SK-N-MC (cell line): Measurements from ENCODE around the gene NDUFS6.
A peak's percentile ranks its signal among the peaks of the same experiment; 100 is the strongest.

Experiments
- DNase-seq: peaks from one replicate; pipeline ENCODE4 v3.0.0-alpha.2; 2011; ENCODE audit warnings: low read depth, low spot score
- H3K27ac ChIP-seq: fragments of 200-600 bp; sonication (generic); 2 replicates; pipeline ENCODE4 v1.5.1; 2016; ENCODE audit warnings: mixed run types
- H3K36me3 ChIP-seq: fragments of 200-600 bp; sonication (generic); 2 replicates; pipeline ENCODE4 v1.6.1; 2017; ENCODE audit warnings: antibody characterized with exemption, low read length, mixed read lengths; ENCODE audit not compliant: insufficient read depth
- H3K4me3 ChIP-seq: fragments of 200-600 bp; sonication (generic); 2 replicates; pipeline ENCODE4 v1.5.1; 2016
- H3K9ac ChIP-seq: fragments of 200-600 bp; sonication (generic); 2 replicates; pipeline ENCODE4 v1.8.0; 2017; ENCODE audit warnings: mixed run types, mixed read lengths; ENCODE audit not compliant: insufficient read length
- H3K9me3 ChIP-seq: fragments of 200-600 bp; sonication (generic); 2 replicates; pipeline ENCODE4 v1.6.1; 2017; ENCODE audit warnings: low read depth, mild to moderate bottlenecking, antibody characterized with exemption, low read length, moderate library complexity, mixed read lengths
- EZH2 ChIP-seq: fragments of 200-600 bp; sonication (generic); IDR thresholded peaks from one replicate; pipeline ENCODE4 v1.6.1; 2017; ENCODE audit warnings: antibody characterized with exemption
- FOXP2 ChIP-seq: optimal IDR thresholded peaks from 2 replicates; pipeline ENCODE3; 2011; ENCODE audit warnings: mild to moderate bottlenecking, moderate library complexity; ENCODE audit not compliant: insufficient read depth; ENCODE audit errors: extremely low read length, control extremely low read depth
- POLR2AphosphoS5 ChIP-seq: IDR thresholded peaks from 2 replicates; pipeline ENCODE4 v1.6.1; 2012; ENCODE audit warnings: mild to moderate bottlenecking, low read depth, low read length, borderline replicate concordance

NDUFS6 gene

GRCh38 chr5:1801222-1801966 is at the start of gene NDUFS6:
TSS of gene NDUFS6 (plus strand) at chr5:1801407. CDS start at chr5:1801418, 11 bp downstream.
- H3K9me3 ChIP-seq: no peaks in the 10 kb centered on the region
- H3K36me3 ChIP-seq: peaks cover 58% of the 10 kb centered on the region
- peak within 1 kb of the TSS; percentile 72 for H3K27ac ChIP-seq
- peak within 1 kb of the TSS; percentile 88 for H3K9ac ChIP-seq
- TF ChIP-seq FOXP2: no peak
- peak; percentile 90 for TF ChIP-seq POLR2AphosphoS5
- peak within 1 kb of the TSS; percentile 93 for H3K4me3 ChIP-seq
- DNase-seq: no peak

- TF ChIP-seq FOXP2 (no peak), EZH2 (no peak), POLR2AphosphoS5 (no peak)
- no peak overlapping the region for H3K9ac ChIP-seq
- DNase-seq: no peak
- no peaks in the 10 kb centered on the region for H3K9me3 ChIP-seq
- H3K4me3 ChIP-seq: no peak overlapping the region
- H3K36me3 ChIP-seq: no peaks in the 10 kb centered on the region
- H3K27ac ChIP-seq: no peak overlapping the region
Measured at GRCh38 chr5:1751864-1752822, 49.1 kb upstream of the NDUFS6 start.

GRCh38 chr5:1752881-1753280 is 48.3 kb upstream of the NDUFS6 start:
- TF ChIP-seq POLR2AphosphoS5: no peak
- TF ChIP-seq EZH2: no peak
- TF ChIP-seq FOXP2: no peak
- no peaks in the 10 kb centered on the region for H3K9me3 ChIP-seq
- H3K27ac ChIP-seq: no peak overlapping the region
- no peak overlapping the region for H3K9ac ChIP-seq
- no peak overlapping the region for H3K4me3 ChIP-seq
- DNase-seq: no peak
- no peaks in the 10 kb centered on the region for H3K36me3 ChIP-seq

DNA sequence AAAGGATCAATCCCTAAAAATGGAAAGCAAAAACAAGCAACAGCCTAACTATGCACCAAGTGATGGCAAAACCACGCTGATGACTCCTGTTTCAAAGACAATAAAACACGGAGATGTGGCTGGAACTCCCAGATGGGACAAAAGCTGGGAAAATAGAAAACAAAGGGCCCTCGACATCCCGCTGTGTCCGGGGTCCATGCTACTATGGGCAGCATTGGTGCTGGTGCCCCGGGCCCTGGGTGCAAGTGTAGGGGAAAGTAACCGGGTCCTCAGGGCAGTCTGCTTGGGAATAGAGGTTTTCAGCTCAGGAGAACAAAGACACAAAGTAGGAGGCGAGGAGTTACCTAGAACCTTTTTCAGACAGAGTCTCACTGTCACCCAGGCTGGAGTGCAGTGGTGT is 47.7 kb upstream of the NDUFS6 start:
- Histone ChIP-seq H3K9me3 (no peaks in the 10 kb centered on the region), H3K27ac (no peak overlapping the region), H3K36me3 (no peaks in the 10 kb centered on the region), H3K4me3 (no peak overlapping the region), H3K9ac (no peak overlapping the region)
- no peak for DNase-seq
- TF ChIP-seq FOXP2: no peak

GRCh38 chr5:1754531-1755220 is 46.5 kb upstream of the NDUFS6 start:
- H3K4me3 ChIP-seq: no peak overlapping the region
- TF ChIP-seq POLR2AphosphoS5 (no peak), EZH2 (no peak), FOXP2 (no peak)
- no peak overlapping the region for H3K27ac ChIP-seq
- no peak overlapping the region for H3K9ac ChIP-seq
- no peaks in the 10 kb centered on the region for H3K36me3 ChIP-seq
- no peak for DNase-seq
- no peaks in the 10 kb centered on the region for H3K9me3 ChIP-seq

DNA sequence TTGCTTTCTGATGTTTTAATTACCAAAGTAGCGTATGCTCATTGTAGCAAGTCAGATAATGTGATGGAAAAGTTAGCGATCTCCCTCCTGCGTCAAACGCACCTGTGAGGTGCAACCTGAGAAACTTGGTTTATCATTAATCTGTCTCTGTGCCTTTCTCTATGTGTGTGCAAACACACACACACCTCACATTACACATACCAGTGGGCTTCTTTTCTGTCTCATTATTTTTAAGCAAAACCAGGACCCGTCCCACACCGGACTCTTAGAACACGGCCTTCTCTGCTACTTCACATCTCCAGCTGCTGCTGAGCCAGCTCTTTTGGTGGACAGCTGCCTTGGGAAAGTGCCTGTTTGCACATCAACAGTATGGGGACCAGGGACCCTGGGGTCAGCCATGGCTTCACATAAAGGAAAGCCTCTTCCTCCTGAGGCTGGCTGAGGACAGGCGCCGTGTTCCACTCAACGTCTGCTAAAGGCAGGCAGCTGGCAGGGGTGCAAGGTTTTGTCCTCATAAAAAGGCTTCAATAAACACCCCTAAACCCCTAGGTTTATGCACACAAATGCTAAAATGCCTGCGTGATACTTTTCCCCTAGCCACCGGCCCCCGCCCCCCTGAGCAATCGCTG is 45.8 kb upstream of the NDUFS6 start:
- no peak overlapping the region for H3K27ac ChIP-seq
- TF ChIP-seq POLR2AphosphoS5 (no peak), FOXP2 (no peak), EZH2 (no peak)

GRCh38 chr5:1756481-1756880 is 44.7 kb upstream of the NDUFS6 start:
- no peak overlapping the region for H3K27ac ChIP-seq
- no peaks in the 10 kb centered on the region for H3K36me3 ChIP-seq
- no peak for DNase-seq
- TF ChIP-seq POLR2AphosphoS5 (no peak), EZH2 (no peak), FOXP2 (no peak)
- no peaks in the 10 kb centered on the region for H3K9me3 ChIP-seq
- no peak overlapping the region for H3K4me3 ChIP-seq
- H3K9ac ChIP-seq: no peak overlapping the region

More for the DNA sequence above, 45.8 kb upstream of the NDUFS6 start:
- H3K9ac ChIP-seq: no peak overlapping the region
- H3K9me3 ChIP-seq: no peaks in the 10 kb centered on the region
- no peaks in the 10 kb centered on the region for H3K36me3 ChIP-seq
- no peak overlapping the region for H3K4me3 ChIP-seq
- DNase-seq: no peak

GRCh38 chr5:1757511-1757910 is 43.7 kb upstream of the NDUFS6 start:
- Histone ChIP-seq H3K9ac (no peak overlapping the region), H3K36me3 (no peaks in the 10 kb centered on the region), H3K27ac (no peak overlapping the region), H3K9me3 (no peaks in the 10 kb centered on the region), H3K4me3 (no peak overlapping the region)
- TF ChIP-seq FOXP2: no peak
- TF ChIP-seq EZH2: no peak
- no peak for TF ChIP-seq POLR2AphosphoS5
- DNase-seq: no peak
